ENCODE results near the gene BBX.
"Not testable (repeated sequence)": the region's sequence is repeated elsewhere in the genome, so short reads cannot be mapped to it uniquely, and the experiment has no call there.

The BBX gene

DNA sequence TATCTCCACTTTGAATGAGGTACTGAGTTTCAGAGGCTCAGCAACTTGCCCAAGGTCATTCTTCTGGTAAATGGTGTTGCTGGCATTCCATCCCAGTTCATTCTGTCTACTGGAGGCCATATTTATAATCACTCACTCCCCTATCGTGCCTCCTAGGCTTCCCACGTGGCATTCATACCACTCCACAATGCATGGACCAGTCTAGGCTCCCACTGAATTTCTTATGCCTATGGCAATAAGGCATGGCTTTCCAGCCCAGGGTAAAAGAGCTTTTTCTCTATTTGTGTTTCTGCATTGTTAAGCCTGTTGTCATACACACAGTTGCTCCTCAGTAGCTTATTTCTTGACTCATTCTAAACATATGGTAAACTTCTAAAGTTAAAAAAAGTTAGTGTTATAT lies 19.9 kb downstream of the BBX start:
- DNase-seq (ENCODE audit: low read depth) = no peak

- DNase-seq (ENCODE audit: low read depth) = no peak
Observed at GRCh38 chr3:107543666-107544065, 20.9 kb downstream of the BBX start.

DNA sequence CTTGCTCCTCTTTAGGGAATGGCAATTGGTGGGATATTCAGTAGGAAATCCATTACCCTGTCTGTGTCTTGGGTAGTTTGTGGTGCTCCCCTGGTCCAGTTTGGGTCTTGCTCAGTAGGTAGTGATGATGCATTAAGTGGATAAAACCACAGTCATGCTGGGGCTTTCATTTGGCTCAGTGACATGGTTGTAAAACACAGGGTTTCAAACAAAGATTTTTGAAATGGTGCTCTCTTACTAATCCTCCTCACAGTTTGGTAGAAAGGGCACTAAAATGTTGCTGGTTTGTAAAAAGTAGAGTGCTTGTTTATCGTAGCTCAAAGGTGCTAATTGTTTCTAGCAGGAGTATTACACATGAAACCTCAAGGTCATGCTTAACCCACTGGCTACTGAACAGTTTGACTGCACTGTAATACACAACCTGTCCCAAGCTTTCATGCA lies 22.9 kb downstream of the BBX start:
- DNase-seq (ENCODE audit: low read depth) = peak; percentile 22

DNA sequence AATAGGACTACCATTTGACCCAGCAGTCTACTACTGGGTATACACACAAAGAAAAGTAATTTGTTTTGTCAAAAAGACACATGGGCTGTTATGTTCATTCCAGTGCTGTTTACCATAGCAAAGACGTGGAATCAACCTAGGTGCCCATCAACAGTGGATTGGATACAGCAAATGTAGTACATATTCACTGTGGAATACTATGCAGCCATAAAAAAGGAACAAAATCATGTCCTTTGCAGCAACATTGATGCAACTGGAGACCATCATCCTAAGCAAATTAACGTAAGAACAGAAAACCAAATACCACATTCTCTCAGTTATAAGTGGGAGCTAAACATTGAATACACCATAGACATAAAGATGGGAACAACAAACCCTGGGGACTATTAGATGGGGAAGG lies 25.8 kb downstream of the BBX start:
- DNase-seq (ENCODE audit: low read depth) = no peak

GRCh38 chr3:107555359-107555758 lies 32.6 kb downstream of the BBX start:
- no peak for DNase-seq (ENCODE audit: low read depth)

GRCh38 chr3:107557743-107558142 lies 35.0 kb downstream of the BBX start:
- no peak for DNase-seq (ENCODE audit: low read depth)

DNA sequence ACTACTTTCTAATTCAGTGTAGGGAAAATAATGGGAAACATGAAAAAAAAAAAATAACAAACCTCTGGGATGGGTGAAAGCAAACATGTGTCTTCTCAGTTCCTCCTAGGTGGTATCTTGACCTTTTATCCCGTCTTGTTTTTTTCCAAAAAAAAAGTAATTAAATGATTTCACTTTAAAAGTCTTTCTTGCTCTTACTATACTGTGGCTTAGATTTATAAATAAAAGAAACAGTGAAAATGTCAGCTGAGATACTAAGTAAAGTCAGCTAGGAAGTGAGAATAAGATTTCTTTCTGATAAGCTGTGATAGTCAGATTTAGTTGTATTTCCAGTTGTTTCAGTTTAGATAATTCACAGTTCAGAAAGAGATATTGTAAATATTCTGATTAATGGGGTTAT lies 37.4 kb downstream of the BBX start:
- no peak for DNase-seq (ENCODE audit: low read depth)

DNA sequence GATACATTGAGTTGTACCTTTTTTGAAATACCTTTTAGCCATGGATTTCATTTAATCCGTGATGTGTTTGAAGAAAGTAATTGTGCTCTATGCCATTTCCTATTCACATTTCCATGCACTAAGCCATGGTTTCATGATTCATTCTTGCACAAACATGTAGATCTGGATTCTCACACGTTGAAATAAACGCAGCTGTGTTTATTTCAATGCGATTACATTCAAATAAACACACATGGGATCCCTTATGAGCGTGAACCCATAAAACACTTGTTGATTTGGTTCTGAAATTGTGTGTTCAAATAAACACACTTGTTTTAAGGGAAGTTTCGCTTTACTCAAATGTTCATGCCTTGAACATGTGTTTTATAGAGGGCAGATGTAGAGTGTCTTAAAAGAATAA lies 39.2 kb downstream of the BBX start:
- DNase-seq (ENCODE audit: low read depth) = no peak

DNA sequence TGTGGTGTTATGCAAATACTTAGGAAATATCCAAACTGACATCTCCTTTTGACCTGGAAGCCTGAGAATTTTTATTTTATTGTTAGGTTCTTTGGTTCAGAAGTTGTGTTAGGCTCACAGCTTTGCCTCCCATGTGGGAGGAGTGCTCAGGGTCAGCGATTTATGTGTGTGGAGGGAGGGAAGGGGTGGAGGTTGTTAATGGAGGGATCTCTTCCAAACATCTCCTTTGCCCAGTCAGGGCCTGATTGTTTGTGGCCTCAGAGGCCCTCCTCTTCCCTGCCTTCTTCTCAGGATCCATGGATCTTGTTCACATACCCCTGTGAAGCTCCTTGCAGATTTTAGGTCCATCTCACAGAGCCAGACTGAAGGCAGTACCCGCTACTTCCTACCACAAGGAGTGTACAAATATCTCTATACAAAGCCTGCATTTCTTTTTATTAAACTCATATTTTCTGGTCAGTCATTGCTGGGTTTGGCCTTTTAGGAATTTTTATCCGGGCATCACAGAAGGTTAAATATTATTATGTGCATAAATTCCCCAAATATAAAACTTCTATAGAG lies 40.3 kb downstream of the BBX start:
- DNase-seq (ENCODE audit: low read depth) = no peak

DNA sequence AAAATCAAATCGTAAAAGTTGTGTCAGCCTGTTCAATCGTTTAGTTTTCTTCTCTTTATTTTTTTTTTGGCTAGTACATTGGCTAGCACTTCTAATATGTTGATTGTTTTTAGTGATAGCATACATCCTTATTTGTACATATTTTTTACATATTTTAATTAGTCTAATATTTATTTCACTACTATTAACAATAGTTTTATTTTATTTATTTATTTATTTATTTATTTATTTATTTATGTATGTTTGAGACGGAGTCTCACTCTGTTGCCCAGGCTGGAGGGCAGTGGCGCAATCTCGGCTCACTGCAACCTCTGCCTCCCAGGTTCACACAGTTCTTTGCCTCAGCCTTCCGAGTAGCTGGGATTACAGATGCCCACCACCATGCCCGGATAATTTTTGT lies 42.5 kb downstream of the BBX start:
- not testable (repeated sequence) for DNase-seq (ENCODE audit: low read depth)

DNA sequence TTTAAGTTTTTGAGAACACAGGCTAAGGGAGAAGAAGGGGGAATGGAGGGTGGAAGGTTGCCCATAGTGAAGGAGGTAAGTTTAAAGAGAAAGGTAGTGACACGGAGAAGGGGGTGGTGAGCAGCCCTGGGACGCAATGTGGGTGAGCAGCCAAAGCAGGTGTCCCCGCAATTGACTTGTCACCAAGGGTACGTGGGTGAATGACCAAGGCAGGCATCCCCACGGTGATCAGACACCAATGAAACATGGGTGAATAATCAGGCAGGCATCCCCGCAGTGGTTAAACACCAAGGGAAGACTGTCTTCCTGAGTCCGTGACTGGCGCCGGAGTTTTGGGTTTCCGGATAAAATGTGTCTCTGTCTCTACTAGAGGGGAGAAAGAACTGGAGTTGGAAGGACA lies 48.3 kb downstream of the BBX start:
- DNase-seq (ENCODE audit: low read depth) = not testable (repeated sequence)

- DNase-seq (ENCODE audit: low read depth) = not testable (repeated sequence)
Observed at GRCh38 chr3:107571492-107571891, 48.7 kb downstream of the BBX start.

DNA sequence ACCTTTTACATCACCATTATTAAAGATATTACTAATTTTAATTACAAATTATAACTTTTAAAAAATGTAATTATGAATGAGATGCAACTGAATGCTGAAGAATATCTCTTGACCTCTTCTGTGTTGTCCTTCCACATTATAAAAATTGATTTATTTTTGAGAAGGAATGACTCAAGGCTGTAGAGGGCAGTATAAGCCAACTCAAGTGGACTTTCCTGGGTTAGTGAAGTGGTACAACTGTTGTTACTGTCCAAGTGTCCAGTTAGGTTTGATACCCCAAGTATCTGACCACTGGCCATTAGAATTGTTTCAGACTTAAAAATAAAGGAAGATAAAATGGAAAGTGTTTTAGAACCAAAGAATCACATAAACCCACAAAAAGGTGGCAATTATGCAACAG lies 51.9 kb downstream of the BBX start:
- peak; percentile 27 for DNase-seq (ENCODE audit: low read depth)

GRCh38 chr3:107578091-107578490 lies 55.3 kb downstream of the BBX start:
- no peak for DNase-seq (ENCODE audit: low read depth)

GRCh38 chr3:107578523-107578922 lies 55.8 kb downstream of the BBX start:
- DNase-seq (ENCODE audit: low read depth) = no peak

DNA sequence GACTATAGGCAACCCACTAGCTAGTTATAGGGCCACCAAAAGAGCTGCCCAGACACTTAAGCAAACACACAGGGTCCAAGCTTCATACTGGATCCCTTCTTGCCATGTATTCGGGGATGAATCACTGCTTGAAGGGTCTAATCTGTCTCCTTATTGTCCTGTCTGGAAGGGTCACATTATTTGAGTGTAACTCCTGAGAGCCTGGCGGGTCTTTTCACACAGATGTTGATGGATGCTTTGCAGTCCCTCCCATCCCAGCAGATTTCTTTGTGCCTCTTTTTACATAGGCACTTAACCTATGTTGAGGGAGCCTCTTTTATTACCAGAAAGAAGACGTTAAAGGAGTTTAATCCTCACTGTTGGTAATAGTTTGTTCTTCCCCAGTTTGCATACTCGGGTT lies 56.6 kb downstream of the BBX start:
- DNase-seq (ENCODE audit: low read depth) = no peak

GRCh38 chr3:107581230-107581629 lies 58.5 kb downstream of the BBX start:
- DNase-seq (ENCODE audit: low read depth) = no peak

- no peak for DNase-seq (ENCODE audit: low read depth)
Observed at GRCh38 chr3:107588217-107588616, 65.5 kb downstream of the BBX start.

- no peak for DNase-seq (ENCODE audit: low read depth)
Observed at GRCh38 chr3:107589454-107589853, 66.7 kb downstream of the BBX start.

DNA sequence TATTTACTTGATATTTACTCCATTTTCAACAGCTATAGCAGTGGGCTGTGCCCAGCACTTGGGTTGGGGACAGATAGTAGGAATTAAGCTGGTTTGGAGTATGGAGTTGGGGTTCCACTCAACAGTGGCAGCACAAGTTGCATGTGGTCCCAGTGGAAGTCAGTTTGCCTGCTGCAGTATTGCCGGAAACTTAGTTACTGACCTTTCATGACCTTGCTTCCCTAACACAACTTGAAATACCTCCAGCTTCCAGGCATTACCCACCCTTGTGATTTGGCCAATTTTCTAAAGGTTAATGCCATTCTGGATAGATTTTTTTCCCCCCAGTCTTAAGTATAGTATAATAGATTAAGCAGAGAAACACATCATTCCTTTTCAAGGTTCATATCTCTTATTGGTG lies 68.0 kb downstream of the BBX start:
- DNase-seq (ENCODE audit: low read depth) = no peak

GRCh38 chr3:107592073-107592472 lies 69.3 kb downstream of the BBX start:
- no peak for DNase-seq (ENCODE audit: low read depth)

- no peak for DNase-seq (ENCODE audit: low read depth)
Observed at GRCh38 chr3:107594870-107595269, 72.1 kb downstream of the BBX start.

DNA sequence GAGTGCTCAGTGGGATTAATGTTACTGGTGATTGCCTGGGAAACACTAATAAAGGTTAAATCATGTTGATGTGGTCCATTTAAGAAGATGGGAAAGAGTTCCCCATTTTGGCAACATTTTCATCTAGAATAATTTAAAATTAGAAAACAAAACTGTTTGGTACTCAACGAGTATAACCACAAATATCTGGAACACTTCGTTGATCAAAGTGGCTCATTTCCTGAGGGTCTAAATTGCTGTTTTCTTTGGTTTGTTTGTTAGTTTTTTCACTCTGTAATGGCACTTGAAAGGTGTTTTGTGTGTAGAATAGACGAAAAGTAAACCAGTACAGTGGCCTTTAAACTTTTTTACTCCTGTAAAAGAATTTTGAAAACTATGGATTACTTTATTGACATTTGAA lies 73.9 kb downstream of the BBX start:
- DNase-seq (ENCODE audit: low read depth) = no peak

GRCh38 chr3:107598926-107599771 lies 76.4 kb downstream of the BBX start:
- DNase-seq (ENCODE audit: low read depth) = peak; percentile 37

All from stromal cell of bone marrow (primary cell).